HEK293 (cell line): ENCODE measurements around the gene METTL15.

ENCODE experiments used
- CTCF ChIP-seq: fragments of 450-650 bp; formaldehyde crosslinking; IDR thresholded peaks from 2 replicates; pipeline ENCODE4 v1.5.1; 2016; ENCODE audit warnings: missing biosample characterization, missing genetic modification characterization
- OVOL3 ChIP-seq: fragments of 450-650 bp; formaldehyde crosslinking; IDR thresholded peaks from 2 replicates; pipeline ENCODE4 v1.5.1; 2016; ENCODE audit warnings: missing biosample characterization, missing genetic modification characterization
- REST ChIP-seq: fragments of 450-650 bp; formaldehyde crosslinking; IDR thresholded peaks from 2 replicates; pipeline ENCODE4 v1.5.1; 2016; ENCODE audit warnings: missing biosample characterization, missing genetic modification characterization
- YY1 ChIP-seq: fragments of 450-650 bp; formaldehyde crosslinking; IDR thresholded peaks from 2 replicates; pipeline ENCODE4 v1.5.1; 2018; ENCODE audit warnings: missing biosample characterization, missing genetic modification characterization
- ZFP3 ChIP-seq: fragments of 450-650 bp; formaldehyde crosslinking; IDR thresholded peaks from 2 replicates; pipeline ENCODE4 v1.5.1; 2016; ENCODE audit warnings: low read depth, missing biosample characterization, missing genetic modification characterization
- ZNF133 ChIP-seq: fragments of 450-650 bp; formaldehyde crosslinking; IDR thresholded peaks from 2 replicates; pipeline ENCODE4 v1.5.1; 2016; ENCODE audit warnings: missing biosample characterization, missing genetic modification characterization
- ZNF324 ChIP-seq: fragments of 450-650 bp; formaldehyde crosslinking; IDR thresholded peaks from 2 replicates; pipeline ENCODE4 v1.5.1; 2016; ENCODE audit warnings: missing biosample characterization, missing genetic modification characterization
- ZNF341 ChIP-seq: fragments of 450-650 bp; formaldehyde crosslinking; IDR thresholded peaks from 2 replicates; pipeline ENCODE4; 2016; ENCODE audit warnings: low read depth, missing biosample characterization, missing genetic modification characterization
- ZNF561 ChIP-seq: fragments of 450-650 bp; IDR thresholded peaks from 2 replicates; pipeline ENCODE4 v1.5.1; 2018; ENCODE audit warnings: missing biosample characterization, missing genetic modification characterization, borderline replicate concordance
- ZNF701 ChIP-seq: fragments of 450-650 bp; formaldehyde crosslinking; IDR thresholded peaks from 2 replicates; pipeline ENCODE4 v1.5.1; 2016; ENCODE audit warnings: missing biosample characterization, missing genetic modification characterization
- ZNF707 ChIP-seq: fragments of 450-650 bp; formaldehyde crosslinking; IDR thresholded peaks from 2 replicates; pipeline ENCODE4 v1.5.1; 2016; ENCODE audit warnings: missing biosample characterization, missing genetic modification characterization
- ZNF830 ChIP-seq: fragments of 450-650 bp; IDR thresholded peaks from 2 replicates; pipeline ENCODE4 v1.5.0; 2018; ENCODE audit warnings: missing biosample characterization, missing genetic modification characterization, low read depth, mild to moderate bottlenecking, moderate library complexity
- TF ChIP-seq, protein P1 (sequence below): fragments of 450-650 bp; formaldehyde crosslinking; IDR thresholded peaks from 2 replicates; pipeline ENCODE4 v1.5.1; 2016; ENCODE audit warnings: missing biosample characterization, missing genetic modification characterization

- TF ChIP-seq ZNF561 (tag by site-specific recombination) = no peak
- TF ChIP-seq REST (tag by site-specific recombination) = no peak
- TF ChIP-seq ZNF830 (tag by site-specific recombination) = no peak
- TF ChIP-seq CTCF (tag by site-specific recombination) = no peak
- no peak for TF ChIP-seq OVOL3 (tag by site-specific recombination)
- TF ChIP-seq, protein P1, sequence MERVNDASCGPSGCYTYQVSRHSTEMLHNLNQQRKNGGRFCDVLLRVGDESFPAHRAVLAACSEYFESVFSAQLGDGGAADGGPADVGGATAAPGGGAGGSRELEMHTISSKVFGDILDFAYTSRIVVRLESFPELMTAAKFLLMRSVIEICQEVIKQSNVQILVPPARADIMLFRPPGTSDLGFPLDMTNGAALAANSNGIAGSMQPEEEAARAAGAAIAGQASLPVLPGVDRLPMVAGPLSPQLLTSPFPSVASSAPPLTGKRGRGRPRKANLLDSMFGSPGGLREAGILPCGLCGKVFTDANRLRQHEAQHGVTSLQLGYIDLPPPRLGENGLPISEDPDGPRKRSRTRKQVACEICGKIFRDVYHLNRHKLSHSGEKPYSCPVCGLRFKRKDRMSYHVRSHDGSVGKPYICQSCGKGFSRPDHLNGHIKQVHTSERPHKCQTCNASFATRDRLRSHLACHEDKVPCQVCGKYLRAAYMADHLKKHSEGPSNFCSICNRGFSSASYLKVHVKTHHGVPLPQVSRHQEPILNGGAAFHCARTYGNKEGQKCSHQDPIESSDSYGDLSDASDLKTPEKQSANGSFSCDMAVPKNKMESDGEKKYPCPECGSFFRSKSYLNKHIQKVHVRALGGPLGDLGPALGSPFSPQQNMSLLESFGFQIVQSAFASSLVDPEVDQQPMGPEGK = no peak
- TF ChIP-seq ZNF133 (tag by site-specific recombination) = no peak
- TF ChIP-seq ZNF707 (tag by site-specific recombination) = no peak
- TF ChIP-seq ZNF341 = no peak
- TF ChIP-seq ZFP3 (tag by site-specific recombination) = no peak
- no peak for TF ChIP-seq ZNF324
- TF ChIP-seq ZNF701 (tag by site-specific recombination) = no peak
- TF ChIP-seq YY1 (tag by site-specific recombination) = no peak
Observed at GRCh38 chr11:28152743-28153142, 44.6 kb downstream of the METTL15 start.
